GM13977 (cell line): ENCODE data around the gene SORBS2.

Source experiments
- DNase-seq: peaks from one replicate; pipeline ENCODE4 v3.0.0; 2012; ENCODE audit warnings: low spot score
- in situ Hi-C: fragments of 300-500 bp; cut with MboI; formaldehyde crosslinking; loops from one replicate; pipeline ENCODE4 v1.12.0; 2022; ENCODE audit warnings: low sequenced_read_pairs, low pct_unique_long_range_greater_than_20kb, mixed read lengths, inconsistent platforms; ENCODE audit not compliant: unreplicated experiment
- TF ChIP-seq, protein P1 (sequence below): IDR thresholded peaks from 2 replicates; pipeline ENCODE4 v1.5.1; 2012; ENCODE audit warnings: mild to moderate bottlenecking, control low read depth; ENCODE audit not compliant: insufficient read depth; ENCODE audit errors: extremely low read depth, missing control alignments

Gene SORBS2

DNA sequence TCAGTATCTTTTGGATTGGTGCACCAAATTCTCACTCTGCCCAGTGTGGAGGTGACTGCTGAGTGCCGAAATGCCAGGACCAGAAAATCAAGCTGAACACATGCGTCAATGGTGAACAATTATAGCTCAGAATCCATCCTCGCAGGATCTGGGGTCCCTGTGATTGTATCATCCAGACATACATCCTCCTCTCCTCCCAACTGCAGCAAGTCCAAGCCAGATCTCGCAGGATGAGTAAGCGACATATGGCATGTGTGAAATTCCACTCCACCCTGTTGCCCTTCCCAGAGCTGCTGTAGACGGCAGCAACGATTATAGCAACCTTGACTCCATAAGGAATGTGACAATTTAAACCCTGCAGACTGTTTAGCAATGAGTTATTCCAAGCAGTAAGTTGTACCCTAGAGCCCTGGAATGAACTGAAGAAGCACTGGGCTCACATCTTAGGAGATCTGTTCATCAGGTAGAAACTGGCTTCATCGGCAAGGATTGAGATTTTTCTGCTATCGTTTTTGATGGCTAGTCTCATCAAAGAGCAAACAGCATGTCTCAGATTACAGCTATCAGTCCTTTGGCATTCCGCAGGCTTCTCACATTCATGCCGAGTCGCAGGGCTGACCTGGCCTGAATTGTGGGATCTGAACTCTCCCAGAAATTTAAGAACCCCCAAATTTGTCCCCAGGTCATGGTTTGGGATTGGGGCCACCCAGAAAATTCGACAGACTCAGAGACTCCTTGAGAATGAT, 35.5 kb upstream of the SORBS2 start:
- TF ChIP-seq, protein P1, sequence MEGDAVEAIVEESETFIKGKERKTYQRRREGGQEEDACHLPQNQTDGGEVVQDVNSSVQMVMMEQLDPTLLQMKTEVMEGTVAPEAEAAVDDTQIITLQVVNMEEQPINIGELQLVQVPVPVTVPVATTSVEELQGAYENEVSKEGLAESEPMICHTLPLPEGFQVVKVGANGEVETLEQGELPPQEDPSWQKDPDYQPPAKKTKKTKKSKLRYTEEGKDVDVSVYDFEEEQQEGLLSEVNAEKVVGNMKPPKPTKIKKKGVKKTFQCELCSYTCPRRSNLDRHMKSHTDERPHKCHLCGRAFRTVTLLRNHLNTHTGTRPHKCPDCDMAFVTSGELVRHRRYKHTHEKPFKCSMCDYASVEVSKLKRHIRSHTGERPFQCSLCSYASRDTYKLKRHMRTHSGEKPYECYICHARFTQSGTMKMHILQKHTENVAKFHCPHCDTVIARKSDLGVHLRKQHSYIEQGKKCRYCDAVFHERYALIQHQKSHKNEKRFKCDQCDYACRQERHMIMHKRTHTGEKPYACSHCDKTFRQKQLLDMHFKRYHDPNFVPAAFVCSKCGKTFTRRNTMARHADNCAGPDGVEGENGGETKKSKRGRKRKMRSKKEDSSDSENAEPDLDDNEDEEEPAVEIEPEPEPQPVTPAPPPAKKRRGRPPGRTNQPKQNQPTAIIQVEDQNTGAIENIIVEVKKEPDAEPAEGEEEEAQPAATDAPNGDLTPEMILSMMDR: no peak
- DNase-seq: no peak
- in situ Hi-C loops: no loop called here

DNA sequence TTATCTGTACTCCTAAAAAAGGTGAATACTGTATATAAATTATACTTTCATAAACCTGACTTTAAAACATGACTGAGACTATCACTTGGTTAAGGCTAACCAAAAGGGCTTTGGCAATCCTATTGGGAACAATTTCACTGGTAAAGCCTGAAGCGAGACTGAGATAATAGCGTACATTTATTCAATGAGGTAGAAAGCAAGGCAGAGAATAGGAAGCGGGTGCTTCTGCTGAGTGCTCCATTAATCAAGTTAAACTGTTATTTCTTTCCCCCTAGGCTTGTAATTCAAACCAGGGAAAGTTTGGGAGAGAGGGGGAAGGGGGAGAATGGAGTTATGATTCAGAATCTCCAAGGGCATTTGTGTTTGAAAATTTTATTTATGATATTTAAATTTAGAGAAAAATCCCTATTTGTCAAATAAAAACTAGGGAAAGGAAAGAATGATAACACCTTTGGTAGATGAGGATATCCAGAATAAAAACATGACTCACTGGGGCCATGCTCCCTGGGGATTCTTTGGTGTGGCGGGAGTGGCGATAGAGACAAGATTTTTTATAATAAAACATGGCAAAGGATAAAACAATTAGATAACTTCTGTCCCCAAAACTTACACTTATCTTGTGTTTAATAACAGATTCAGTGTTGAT, 34.6 kb upstream of the SORBS2 start:
- TF ChIP-seq, protein P1: no peak
- in situ Hi-C loops: no loop called here
- no peak for DNase-seq

DNA sequence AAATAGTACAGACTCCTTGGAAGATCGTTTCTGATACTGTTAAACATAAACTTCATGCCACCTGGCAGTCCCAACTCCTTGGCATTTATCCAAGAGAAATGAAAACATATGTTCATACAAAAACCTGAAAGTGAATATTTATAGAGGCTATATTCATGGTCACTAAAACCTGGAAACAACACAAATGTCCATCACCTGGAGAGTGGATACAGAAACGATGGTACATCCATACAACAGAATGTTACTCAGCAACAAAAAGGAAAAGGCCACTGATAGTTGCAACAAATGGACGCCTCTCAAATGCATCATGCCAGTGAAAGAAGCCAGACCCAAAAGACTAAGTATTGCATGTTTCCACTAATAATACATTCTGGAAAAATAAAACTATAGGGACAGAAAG, 34.0 kb upstream of the SORBS2 start:
- TF ChIP-seq, protein P1: no peak

GRCh38 chr4:185841451-185841850, 29.5 kb upstream of the SORBS2 start:
- in situ Hi-C loops: no loop called here
- TF ChIP-seq, protein P1: no peak
- DNase-seq: no peak

More for the DNA sequence above, 34.0 kb upstream of the SORBS2 start:
- DNase-seq: no peak
- in situ Hi-C loops: no loop called here

DNA sequence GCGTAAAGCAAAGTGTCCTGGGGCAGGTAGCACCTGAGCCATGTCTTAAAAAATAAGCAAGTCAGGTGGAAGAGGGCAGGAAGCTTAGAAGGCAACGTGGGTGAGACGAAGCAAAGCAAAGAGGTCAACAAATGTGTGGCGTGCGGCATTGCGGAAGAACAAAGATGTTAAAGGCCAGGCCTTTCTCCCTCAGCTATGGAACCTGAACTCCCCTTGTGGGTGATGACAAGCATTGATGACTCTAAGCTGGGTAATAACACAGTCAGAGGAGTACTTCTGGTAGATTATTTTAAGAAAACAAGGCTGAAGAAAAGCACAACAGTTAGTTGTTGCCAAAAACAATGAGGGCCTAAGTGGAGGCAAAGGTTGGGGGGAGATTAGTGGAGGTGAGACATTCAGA, 29.0 kb upstream of the SORBS2 start:
- TF ChIP-seq, protein P1: no peak
- no peak for DNase-seq
- in situ Hi-C loops: no loop called here

- in situ Hi-C loops: no loop called here
- no peak for DNase-seq
- TF ChIP-seq, protein P1: no peak
These were observed 28.2 kb upstream of the SORBS2 start for GRCh38 chr4:185840201-185840600.
